Frontal cortex (tissue), 4 donors: ENCODE measurements around the gene NKTR. TPM values are rescaled to one million over a fixed set of nuclear protein-coding genes. Genes with fewer than 3 reads are reported as not detected.

Experiments
- DNase-seq, 2 donors: peaks; one replicate each; pipeline ENCODE4 v3.0.0; 2012; ENCODE audit warnings: low spot score in 2 of 2
- FAIRE-seq: peaks from 2 replicates; lab custom pipeline; 2012; peaks lifted over from hg19 to GRCh38; lab: Jason Lieb, UNC
- total RNA-seq: library from RNA; depleted of rRNA; stranded (reverse); fragments of >200 nt; gene quantifications from one replicate; pipeline ENCODE4 v1.2.3, GENCODE V29; 2014
- donor health status: control.
- donor health status: control.
- donor health status: control.

NKTR gene
- total RNA-seq, 1 donor from 2014 or later, result 110 TPM

GRCh38 chr3:42660131-42660715 lies 59.7 kb downstream of the NKTR start:
- DNase-seq (peak; percentile 45 to 62), FAIRE-seq (no peak)

DNA sequence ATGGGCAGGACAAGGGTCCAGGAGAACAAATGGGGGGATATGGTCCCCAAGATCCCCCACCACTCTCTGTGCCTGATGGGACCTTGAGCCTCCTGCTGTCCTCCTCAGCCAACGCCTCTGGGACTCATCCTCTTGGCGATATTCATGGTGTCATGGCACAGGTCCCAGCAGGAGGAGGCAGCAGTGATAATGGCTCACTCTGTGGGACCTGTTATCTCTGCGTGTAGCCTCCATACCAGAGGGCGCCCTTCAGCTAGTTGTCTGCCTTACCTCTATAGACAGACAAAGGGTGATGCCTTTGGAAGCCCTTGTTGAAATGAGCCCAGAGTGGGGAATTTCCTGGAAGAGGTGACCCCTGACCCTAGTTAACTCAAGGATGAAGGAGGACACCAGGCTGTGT lies 60.4 kb downstream of the NKTR start:
- DNase-seq (peak; percentile 21 to 27), FAIRE-seq (no peak)

- no peak for FAIRE-seq
- DNase-seq, result peak; percentile 16 to 29
These were observed 61.1 kb downstream of the NKTR start for GRCh38 chr3:42661593-42662022.

GRCh38 chr3:42662037-42662812 lies 61.7 kb downstream of the NKTR start:
- FAIRE-seq, result no peak
- DNase-seq, result peak; percentile 14 to 23

DNA sequence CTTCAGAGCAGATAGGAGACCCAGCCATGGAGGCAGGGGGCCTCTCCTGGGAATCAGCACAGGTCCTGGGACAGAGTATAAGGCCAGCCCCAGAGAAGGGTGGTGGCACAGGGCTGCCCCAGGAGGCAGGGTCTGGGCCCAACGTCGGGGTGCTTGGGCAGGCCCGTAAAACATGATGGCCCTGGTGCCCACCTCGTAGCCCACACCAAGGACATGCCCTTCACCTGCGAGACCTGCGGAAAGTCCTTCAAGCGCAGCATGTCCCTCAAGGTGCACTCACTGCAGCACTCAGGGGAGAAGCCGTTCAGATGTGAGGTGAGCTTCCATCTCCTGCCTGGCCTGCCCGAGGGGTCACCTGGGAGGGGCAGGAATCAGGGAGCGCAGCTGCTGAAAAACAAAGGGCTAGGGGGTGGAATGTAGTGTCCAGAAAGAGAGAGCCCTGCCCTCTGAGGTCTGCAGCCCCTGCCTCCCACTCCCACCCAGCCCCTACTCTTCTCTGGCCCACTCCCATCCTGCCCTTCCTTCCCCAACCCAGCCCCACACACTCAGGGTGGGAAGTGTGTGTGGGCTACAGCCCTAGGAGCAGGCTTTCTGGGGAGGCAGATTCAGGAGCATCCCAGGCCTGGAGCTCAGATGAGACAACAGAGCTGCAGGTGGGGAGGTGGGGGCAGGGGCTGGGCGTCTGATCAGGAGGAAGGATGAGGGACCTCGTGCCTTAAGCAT lies 62.5 kb downstream of the NKTR start:
- DNase-seq (peak; percentile 16 to 32), FAIRE-seq (no peak)

DNA sequence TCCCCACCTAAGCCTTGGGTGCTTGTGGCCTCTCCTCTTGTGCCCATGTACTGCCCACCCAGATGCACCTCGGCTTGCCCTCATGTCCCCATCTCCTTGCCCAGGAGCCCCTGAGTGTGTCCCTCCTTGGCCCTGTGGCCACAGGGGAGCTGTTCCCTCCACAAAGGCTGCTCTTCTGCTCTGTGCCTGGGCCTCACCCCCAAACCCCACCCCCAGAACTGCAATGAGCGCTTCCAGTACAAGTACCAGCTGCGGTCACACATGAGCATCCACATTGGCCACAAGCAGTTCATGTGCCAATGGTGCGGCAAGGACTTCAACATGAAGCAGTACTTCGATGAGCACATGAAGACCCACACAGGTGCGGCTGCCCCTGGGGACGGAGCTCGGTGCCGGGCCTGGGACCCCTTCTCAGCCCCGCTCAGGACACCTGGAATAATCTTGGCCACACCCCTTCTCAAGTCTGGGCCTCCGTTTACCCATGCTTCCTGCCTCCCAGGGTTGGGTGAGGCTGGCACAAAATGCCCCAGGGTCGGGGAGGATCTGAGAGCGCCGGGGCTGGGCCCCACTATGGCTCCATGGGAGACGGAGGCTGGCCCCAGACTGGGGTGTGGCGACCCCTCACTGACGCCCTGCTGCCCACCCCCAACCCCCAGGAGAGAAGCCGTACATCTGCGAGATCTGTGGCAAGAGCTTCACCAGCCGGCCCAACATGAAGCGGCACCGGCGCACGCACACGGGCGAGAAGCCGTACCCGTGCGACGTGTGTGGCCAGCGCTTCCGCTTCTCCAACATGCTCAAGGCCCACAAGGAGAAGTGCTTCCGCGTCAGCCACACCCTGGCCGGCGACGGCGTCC lies 63.3 kb downstream of the NKTR start:
- FAIRE-seq (no peak), DNase-seq (peak; percentile 17 to 45)

GRCh38 chr3:42664438-42664803 lies 63.9 kb downstream of the NKTR start:
- DNase-seq (peak in 1 of 2 donors; percentile 27), FAIRE-seq (no peak)

DNA sequence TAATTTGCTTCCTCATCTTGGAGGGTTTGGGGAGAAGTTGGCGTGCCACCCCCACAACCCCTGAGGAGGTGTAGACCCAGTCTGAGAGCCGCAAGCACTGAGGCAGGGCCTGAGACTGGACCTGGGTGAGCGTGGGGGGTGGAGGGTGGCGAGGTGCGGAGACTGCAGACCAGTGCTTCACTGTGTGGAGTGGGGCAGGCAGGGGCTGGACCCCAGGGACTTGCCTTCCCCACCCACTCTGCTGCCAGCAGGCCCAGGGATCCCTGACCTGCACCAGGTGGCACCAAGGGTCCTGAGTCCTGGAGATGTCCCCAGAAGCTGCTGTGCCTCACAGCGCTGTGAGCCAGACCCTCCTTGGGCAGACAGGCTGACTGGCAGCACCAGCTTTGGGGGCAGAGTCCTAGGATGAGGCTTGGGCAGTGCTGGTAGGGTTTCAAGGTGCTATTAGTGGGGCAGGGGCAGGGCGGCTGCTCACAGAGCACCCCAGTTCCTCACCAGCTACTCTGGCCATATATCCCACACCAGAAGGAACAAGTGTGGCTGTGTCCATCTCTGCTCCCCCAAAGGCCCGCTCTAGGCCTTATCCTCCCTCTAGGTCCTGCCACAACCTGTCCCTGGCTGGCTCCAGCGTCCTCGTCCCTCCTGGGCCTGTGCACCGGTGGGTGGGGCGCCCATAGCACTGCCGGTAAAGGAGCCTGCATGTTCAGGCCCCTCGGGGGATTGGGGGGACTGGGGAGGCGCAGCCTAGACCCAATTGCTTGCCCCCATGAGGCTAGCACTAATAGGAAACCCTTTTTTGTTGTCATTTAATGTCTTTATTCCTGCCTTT lies 64.8 kb downstream of the NKTR start:
- no peak for FAIRE-seq

DNA sequence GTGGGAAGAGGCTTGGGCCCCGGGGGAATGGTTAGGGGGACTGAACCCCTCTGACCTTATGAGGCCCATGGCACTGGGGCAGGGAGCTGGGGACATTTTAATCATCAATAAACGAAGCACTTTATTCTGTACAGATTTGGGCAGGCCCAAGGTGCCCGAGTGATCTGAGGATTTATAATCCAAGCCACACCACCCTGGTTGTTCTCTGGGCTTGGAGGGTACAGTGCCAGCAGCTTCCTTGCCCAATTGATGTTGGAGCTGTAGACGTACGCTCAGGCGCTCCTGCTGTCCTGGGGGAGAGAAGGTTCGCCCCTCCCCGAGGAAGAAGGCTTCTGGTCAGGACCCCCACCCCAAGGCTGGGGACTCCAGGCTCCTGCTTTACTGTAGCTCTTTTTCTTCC lies 65.5 kb downstream of the NKTR start:
- no peak for FAIRE-seq
- DNase-seq, result peak in 1 of 2 donors; percentile 19

More for the DNA sequence above, 64.8 kb downstream of the NKTR start:
- DNase-seq, result peak; percentile 25 to 29

- FAIRE-seq (no peak), DNase-seq (no peak)
These were observed 66.1 kb downstream of the NKTR start for GRCh38 chr3:42666577-42666998.

DNA sequence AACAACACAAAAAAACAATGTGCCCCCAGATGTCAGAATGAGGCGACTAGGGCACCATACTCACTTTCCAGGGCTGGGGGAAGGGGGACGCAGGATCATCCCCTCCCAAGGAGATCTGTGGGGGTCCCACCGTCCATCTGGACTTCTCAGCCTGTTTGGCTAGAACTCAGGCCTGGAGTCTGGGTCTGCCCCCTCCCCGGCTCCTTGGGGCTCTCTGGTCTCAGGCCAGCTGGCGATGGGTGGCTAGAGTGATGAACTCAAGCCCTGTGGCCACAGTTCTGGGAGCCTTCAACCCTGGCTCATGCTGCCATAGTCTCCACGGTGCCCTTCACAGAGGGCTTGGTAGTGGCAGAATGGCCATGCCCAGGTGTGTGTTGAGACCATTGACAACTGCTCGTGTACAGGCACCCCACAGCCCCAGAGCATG lies 66.6 kb downstream of the NKTR start:
- DNase-seq, result no peak
- no peak for FAIRE-seq

DNA sequence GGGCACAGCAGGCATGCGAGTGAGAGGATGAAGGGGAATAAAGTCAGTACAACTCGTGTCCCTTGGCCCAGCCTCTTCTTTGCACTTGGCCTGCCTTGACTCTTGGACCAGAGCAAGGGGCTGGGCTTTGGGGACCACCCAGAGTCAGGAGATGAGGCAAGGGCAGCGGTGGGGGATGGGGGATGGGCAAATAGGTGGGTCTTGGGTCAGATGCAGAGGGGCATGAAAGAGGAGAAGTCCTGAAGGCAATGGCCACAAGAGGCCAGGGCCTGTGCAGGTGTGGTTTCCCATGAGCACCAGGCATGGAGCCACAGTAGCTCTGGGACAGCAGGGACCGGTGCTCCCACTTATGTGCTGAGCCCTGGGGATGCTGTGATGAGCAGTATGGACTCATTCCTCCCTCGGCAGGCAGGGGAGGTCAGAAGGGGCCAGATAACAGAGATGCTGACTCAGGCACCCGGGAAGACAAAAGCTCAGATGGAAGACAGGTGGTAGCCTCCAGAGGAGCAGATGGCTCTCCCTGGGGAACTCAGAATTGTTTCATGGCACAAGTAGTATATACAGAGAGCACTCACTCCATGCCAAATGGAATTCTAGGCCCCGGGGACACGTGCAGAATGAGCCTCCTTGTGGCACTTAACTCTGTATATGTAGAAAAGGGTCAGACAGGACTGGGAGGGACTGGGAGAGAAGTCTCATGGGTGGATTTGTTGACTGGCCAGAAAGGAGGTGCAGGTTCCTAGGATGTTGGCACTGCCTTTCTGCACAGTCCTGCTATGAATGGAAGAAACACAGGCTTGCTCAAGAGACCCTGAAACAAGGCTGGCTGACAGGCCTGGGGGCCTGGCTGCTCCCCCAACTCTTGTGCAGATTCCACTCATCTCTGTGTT lies 67.3 kb downstream of the NKTR start:
- FAIRE-seq, result no peak
- DNase-seq, result peak in 1 of 2 donors; percentile 28

GRCh38 chr3:42668413-42668760 lies 67.9 kb downstream of the NKTR start:
- no peak for FAIRE-seq
- no peak for DNase-seq

DNA sequence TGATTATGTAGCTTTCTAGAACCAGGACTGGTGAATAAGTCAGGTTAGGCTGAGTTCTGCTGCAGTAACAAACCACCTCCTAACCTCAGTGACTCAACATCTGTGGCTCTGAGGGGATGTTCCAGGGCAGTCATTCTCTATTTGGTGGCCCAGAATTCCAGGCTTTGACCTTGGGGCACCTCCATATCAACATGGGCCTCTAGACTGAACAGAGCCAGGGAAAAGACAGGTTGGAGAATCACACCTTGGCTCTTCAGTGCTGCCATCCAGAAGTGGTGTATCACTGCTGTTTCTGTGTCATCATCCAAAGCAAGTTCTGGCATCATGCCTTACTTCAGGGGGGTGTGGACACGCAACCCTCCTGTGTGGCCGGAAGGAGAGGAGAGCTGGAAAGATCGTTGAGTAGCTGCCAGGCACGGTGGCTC lies 68.3 kb downstream of the NKTR start:
- DNase-seq (no peak), FAIRE-seq (no peak)

GRCh38 chr3:42670051-42670576 lies 69.6 kb downstream of the NKTR start:
- no peak for FAIRE-seq
- no peak for DNase-seq

- no peak for FAIRE-seq
These were observed 70.2 kb downstream of the NKTR start for GRCh38 chr3:42670670-42671069.

GRCh38 chr3:42672515-42672914 lies 72.0 kb downstream of the NKTR start:
- FAIRE-seq (no peak), DNase-seq (no peak)

More at GRCh38 chr3:42670670-42671069, 70.2 kb downstream of the NKTR start:
- no peak for DNase-seq

- DNase-seq, result no peak
- no peak for FAIRE-seq
These were observed 72.6 kb downstream of the NKTR start for GRCh38 chr3:42673082-42673481.
